Spinal cord (tissue), 10 donors: ENCODE data around the gene ARHGAP27. TPM values are rescaled to one million over a fixed set of nuclear protein-coding genes. Genes with fewer than 3 reads are reported as not detected.
"Not testable (repeated sequence)": the region's sequence is repeated elsewhere in the genome, so short reads cannot be mapped to it uniquely, and the experiment has no call there.

Experiments
- DNase-seq, 6 donors: peaks; one replicate each; pipeline versions ENCODE4 v3.0.0 to v3.0.0-alpha.2; 2013 to 2015; ENCODE audit warnings: low spot score in 6 of 6, low read depth in 4 of 6
- H3K27ac ChIP-seq: one replicate; pipeline ENCODE4 v1.5.1; 2013; ENCODE audit warnings: low read depth, low read length, control low read depth
- H3K27me3 ChIP-seq: one replicate; pipeline ENCODE4 v1.6.1; 2013; ENCODE audit warnings: low read length; ENCODE audit not compliant: control insufficient read depth, insufficient read depth
- H3K36me3 ChIP-seq: one replicate; pipeline ENCODE4 v1.6.1; 2013; ENCODE audit warnings: low read length; ENCODE audit not compliant: control insufficient read depth, insufficient read depth
- H3K4me1 ChIP-seq: one replicate; pipeline ENCODE4 v1.6.1; 2013; ENCODE audit warnings: low read length; ENCODE audit not compliant: control insufficient read depth, insufficient read depth
- H3K4me3 ChIP-seq: one replicate; pipeline ENCODE4 v1.5.1; 2013; ENCODE audit warnings: low read depth, low read length, control low read depth
- H3K9me3 ChIP-seq: one replicate; pipeline ENCODE4 v1.6.1; 2013; ENCODE audit warnings: low read length; ENCODE audit not compliant: control insufficient read depth, insufficient read depth
- WGBS: methylation state at CpG from one replicate; pipeline ENCODE4 v1.1.5; 2013; ENCODE audit warnings: missing lambda C conversion rate; ENCODE audit not compliant: insufficient coverage; 5-methylcytosine and 5-hydroxymethylcytosine counted together
- long read RNA-seq, 4 donors: transcript quantifications; one replicate each; lab custom pipeline, GENCODE V29; 2026
- polyA plus RNA-seq, 2 donors: library from polyadenylated mRNA; unstranded; fragments of 120-200 nt; gene quantifications; one replicate each; pipeline ENCODE4 v1.2.1, GENCODE V29; 2013; ENCODE audit not compliant: insufficient read length in 2 of 2
- total RNA-seq, 2 donors: library from RNA; depleted of rRNA in 1 of 2; stranded (reverse); fragments of 120-200 nt in 1 of 2; fragments of >200 nt in 1 of 2; gene quantifications; one replicate each; pipeline versions ENCODE4 v1.2.3 to v1.2.4, GENCODE V29; 2013 to 2014
- donor health status: healthy.

Gene ARHGAP27
- 1 to 10 TPM; 6.9 to 9.0 TPM for total RNA-seq
- 10 to 100 TPM; 14.8 to 17.5 TPM for polyA plus RNA-seq
- long read RNA-seq, donor 1: 0 reads
- long read RNA-seq, donor 2: 0 reads
- long read RNA-seq, donor 3: 0 reads
- long read RNA-seq, donor 4, partial matches to known transcripts: 0 of 1 reads
- long read RNA-seq, donor 4, other reads (novel, unspliced or antisense): 0 of 1 reads

DNA sequence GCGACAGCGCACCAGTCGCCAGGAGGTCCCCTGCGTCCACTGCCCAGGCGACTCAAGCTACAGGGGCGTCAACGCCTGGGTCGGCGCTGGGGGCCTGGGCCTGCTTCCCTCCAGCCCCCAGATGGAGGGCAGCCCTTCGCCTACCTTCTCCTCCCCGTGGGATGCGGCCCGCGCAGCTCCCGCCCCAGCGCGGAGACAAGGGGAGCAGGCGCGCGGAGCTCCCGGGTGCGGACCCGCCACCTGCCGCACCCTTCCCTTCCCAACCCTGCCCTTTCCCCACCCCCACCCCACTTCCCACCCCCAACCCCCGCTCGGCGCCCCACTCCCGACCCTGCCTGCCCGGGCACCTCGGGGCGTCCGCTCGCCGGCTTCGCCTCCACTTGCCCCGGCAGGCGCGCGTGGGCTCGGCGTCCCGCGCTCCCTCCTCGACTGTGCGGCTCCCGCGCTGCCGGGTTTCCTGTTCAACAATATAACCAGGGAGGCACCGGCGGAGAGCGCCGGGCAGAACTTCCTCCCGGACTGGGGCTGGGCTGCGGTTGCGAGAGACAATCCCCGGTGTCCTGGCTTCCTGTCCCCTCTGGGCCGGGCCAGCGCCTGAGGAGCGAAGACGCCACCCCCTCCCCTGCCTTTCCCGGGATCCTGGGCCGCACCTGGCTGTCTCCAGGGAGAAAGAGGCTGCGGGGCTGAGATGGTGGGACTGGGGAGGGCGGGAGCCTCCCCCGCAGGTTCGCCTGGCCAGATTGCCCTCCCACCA lies at the start of gene ARHGAP27:
Gene ARHGAP27, minus strand, starts transcription at position 466 of the 754 bp plus-strand sequence. CDS start 2,591 bp downstream, outside the sequence.
- WGBS: 2% methylated on average over 43 of the region's 66 CpGs
- H3K4me1 ChIP-seq: peaks cover 44% of the 10 kb centered on the region
- H3K27ac ChIP-seq: no peak within 1 kb of the TSS
- peaks cover 38% of the 10 kb centered on the region for H3K36me3 ChIP-seq
- no peaks in the 10 kb centered on the region for H3K9me3 ChIP-seq
- no peak for DNase-seq
- peak within 1 kb of the TSS; percentile 35 for H3K4me3 ChIP-seq
- peaks cover 43% of the 10 kb centered on the region for H3K27me3 ChIP-seq

DNA sequence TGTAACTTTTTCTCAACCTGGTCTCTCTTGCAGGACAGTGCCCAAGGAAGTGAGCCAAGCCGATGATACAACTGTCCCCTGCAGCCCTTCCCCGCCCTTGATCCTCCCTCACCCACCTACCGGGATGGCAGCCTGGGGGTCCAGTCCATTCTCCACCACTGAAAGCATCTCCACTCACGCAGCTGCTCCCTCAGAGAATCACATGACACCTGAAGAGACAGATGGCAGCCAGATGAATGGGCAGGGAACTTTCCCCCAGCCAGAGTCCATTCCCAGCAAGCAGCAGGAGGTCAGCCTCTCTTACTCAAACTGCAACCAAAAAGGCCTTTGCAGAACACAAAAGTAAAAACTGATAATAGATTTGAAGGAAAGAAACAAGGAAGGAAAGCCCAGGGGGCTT lies 49.6 kb upstream of the ARHGAP27 start:
- H3K9me3 ChIP-seq, H3K27me3 ChIP-seq, H3K27ac ChIP-seq, H3K4me1 ChIP-seq, H3K36me3 ChIP-seq, H3K4me3 ChIP-seq, DNase-seq: not testable (repeated sequence)
- 20% methylated on average over 1 of the region's 4 CpGs for WGBS

- H3K36me3 ChIP-seq: peaks cover 13% of the 10 kb centered on the region
Measured at GRCh38 chr17:45475436-45475835, 42.8 kb upstream of the ARHGAP27 start.

GRCh38 chr17:45472249-45472648 lies 39.6 kb upstream of the ARHGAP27 start:
- peaks cover 16% of the 10 kb centered on the region for H3K36me3 ChIP-seq
- not testable (repeated sequence) for H3K27ac ChIP-seq, H3K4me3 ChIP-seq, H3K9me3 ChIP-seq, DNase-seq, H3K4me1 ChIP-seq, H3K27me3 ChIP-seq
- WGBS: no CpG with 5 or more reads among the region's 3 CpGs

More at GRCh38 chr17:45475436-45475835, 42.8 kb upstream of the ARHGAP27 start:
- WGBS: 100% methylated on average over 7 of the region's 14 CpGs
- H3K4me1 ChIP-seq, H3K27ac ChIP-seq, DNase-seq, H3K9me3 ChIP-seq, H3K27me3 ChIP-seq, H3K4me3 ChIP-seq: not testable (repeated sequence)

GRCh38 chr17:45469204-45469563 lies 36.5 kb upstream of the ARHGAP27 start:
- DNase-seq, H3K9me3 ChIP-seq, H3K36me3 ChIP-seq, H3K4me3 ChIP-seq, H3K27me3 ChIP-seq, H3K27ac ChIP-seq, H3K4me1 ChIP-seq: not testable (repeated sequence)
- WGBS: 86% methylated on average over 2 of the region's 4 CpGs

- H3K4me3 ChIP-seq, H3K27me3 ChIP-seq: not testable (repeated sequence)
- WGBS: 80% methylated on average over 2 of the region's 14 CpGs
Measured at GRCh38 chr17:45468293-45469203, 35.9 kb upstream of the ARHGAP27 start.

DNA sequence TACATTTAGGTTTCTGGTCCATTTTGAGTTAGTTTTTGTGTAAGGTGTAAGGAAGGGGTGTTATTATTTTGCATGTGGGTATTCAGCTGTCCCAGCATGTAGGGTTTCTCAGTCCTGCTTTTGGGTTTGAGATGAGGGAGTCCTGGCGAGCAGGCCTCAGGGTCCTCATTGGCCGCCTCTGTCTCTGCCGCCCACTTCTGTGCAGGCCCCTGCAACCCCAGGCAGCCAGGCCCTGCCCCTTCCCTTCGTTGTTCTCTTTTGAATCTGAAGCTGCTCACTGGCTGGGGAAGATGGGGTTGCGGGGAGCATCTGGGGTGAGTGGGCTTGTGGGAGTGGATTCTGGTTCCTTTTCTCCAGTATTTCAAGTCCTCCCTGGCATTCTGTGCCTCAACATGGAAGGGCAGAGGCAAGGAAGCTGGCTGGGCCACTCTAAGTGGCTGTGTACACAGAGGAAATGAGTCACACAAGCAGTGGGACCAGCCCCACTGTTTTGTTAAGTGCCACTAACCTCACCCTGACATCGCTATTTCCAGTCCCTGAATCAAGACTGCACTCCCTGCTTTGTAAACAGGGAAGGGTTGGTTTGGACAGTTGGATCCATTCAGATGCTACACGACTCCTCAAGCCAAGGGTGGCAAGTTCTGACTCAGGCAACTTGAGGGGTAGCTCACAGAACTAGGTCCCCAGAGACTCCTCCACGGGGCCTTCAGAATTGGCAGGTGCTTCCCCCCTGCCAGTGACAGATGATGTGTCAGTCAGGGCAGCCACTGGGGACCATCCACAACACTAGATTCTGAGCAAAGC lies 29.1 kb upstream of the ARHGAP27 start:
- 60% methylated on average over 1 of the region's 8 CpGs for whole genome bisulfite sequencing
- not testable (repeated sequence) for H3K27ac ChIP-seq, DNase-seq, H3K9me3 ChIP-seq, H3K36me3 ChIP-seq, H3K27me3 ChIP-seq, H3K4me3 ChIP-seq, H3K4me1 ChIP-seq

More at GRCh38 chr17:45468293-45469203, 35.9 kb upstream of the ARHGAP27 start:
- not testable (repeated sequence) for DNase-seq, H3K4me1 ChIP-seq, H3K36me3 ChIP-seq, H3K9me3 ChIP-seq, H3K27ac ChIP-seq

DNA sequence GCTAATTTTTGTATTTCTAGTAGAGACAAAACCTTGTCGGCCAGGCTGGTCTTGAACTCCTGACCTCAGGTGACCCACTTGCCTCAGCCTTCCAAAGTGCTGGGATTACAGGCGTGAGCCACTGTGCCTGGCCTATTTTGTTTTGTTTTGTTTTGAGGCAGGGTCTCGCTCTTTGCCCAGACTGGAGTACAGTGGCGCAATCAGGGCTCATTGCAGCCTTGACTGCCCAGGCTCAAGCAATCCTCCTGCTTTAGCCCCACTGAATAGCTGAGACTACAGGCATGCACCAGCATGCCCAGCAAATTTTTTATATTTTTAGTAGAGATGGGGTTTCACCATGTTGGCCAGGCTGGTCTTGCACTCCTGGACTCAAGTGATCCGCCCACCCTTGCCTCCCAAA lies 27.8 kb upstream of the ARHGAP27 start:
- WGBS: no CpG with 5 or more reads among the region's 5 CpGs
- H3K4me1 ChIP-seq, H3K9me3 ChIP-seq, H3K27ac ChIP-seq, H3K27me3 ChIP-seq, H3K4me3 ChIP-seq, DNase-seq, H3K36me3 ChIP-seq: not testable (repeated sequence)

DNA sequence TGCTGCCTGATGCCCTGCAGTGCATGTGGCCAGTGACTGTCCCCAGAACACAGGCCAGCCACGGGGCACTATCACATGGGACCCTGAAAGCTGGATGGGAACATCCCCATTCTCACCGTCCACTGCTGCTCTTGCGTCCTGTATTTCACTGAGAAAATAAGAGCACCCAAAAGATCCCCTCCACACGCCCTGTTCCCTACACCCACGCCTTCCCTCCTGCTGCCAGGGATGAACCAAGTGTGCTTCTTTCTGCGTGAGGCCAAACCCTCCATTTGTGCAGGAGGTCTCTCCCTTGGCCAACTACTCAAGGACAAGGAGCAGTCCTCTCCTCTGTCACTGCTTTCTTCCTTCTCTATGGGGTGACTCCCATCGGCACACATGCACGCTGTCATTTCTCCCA lies 21.7 kb upstream of the ARHGAP27 start:
- 94% methylated on average over 7 of the region's 8 CpGs for WGBS
- H3K4me1 ChIP-seq, H3K4me3 ChIP-seq, H3K9me3 ChIP-seq, H3K27ac ChIP-seq, H3K27me3 ChIP-seq, DNase-seq: not testable (repeated sequence)
- peaks cover 32% of the 10 kb centered on the region for H3K36me3 ChIP-seq
